A549 (cell line): ENCODE results near the gene BRMS1. TPM values are rescaled to one million over a fixed set of nuclear protein-coding genes. Genes with fewer than 3 reads are reported as not detected.

Experiments
- ATAC-seq, 2 experiments: fragments of 200-7000 bp in 1 of 2; fragments of >200 bp in 1 of 2; cut with Nextera tagmentation in 1 of 2; cut with Tn5 transposase in 1 of 2; 3 replicates each; pipeline versions ENCODE4 v1.8.0 to v1.9.1; 2018 to 2020; ENCODE audit warnings: mild to moderate bottlenecking in 1 of 2, moderate library complexity in 1 of 2
- CTCF ChIA-PET: fragments of 300-600 bp; sonication (Branson Sonifier 250); formaldehyde crosslinking; extraction: SDS; loops from one replicate; lab custom pipeline; 2021; ENCODE audit warnings: antibody characterized with exemption, inconsistent platforms; lab: Yijun Ruan, JAX
- POLR2A ChIA-PET: fragments of 350-600 bp; formaldehyde crosslinking; extraction: SDS; loops from one replicate; lab custom pipeline; 2021; ENCODE audit warnings: antibody characterized with exemption, inconsistent platforms; lab: Yijun Ruan, JAX
- DNase-seq, 2 experiments: peaks; one replicate each; pipeline versions ENCODE4 v3.0.0 to v3.0.0-alpha.2; 2011 to 2016; ENCODE audit warnings: low read depth in 1 of 2, low spot score in 1 of 2
- FAIRE-seq: peaks from 2 replicates; lab custom pipeline; 2011; peaks lifted over from hg19 to GRCh38; lab: Jason Lieb, UNC
- H3K27ac ChIP-seq, 2 experiments: fragments of >200 bp; sonication (Bioruptor Twin); formaldehyde crosslinking; 3 replicates each; pipeline ENCODE4 v1.5.1; 2016 to 2017
- H3K4me1 ChIP-seq: fragments of >200 bp; sonication (Bioruptor Twin); formaldehyde crosslinking; 3 replicates; pipeline ENCODE4 v1.6.1; 2016
- H3K4me2 ChIP-seq: fragments of >200 bp; sonication (Bioruptor Twin); formaldehyde crosslinking; 3 replicates; pipeline ENCODE4 v1.6.1; 2016
- H3K4me3 ChIP-seq: fragments of >200 bp; sonication (Bioruptor Twin); formaldehyde crosslinking; 3 replicates; pipeline ENCODE4 v1.5.1; 2016
- H3K9me3 ChIP-seq: fragments of >200 bp; sonication (Bioruptor Twin); formaldehyde crosslinking; 3 replicates; pipeline ENCODE4 v1.6.1; 2016
- CBX8 ChIP-seq: fragments of 200-600 bp; sonication (generic); IDR thresholded peaks from 2 replicates; pipeline ENCODE4 v1.6.1; 2016
- ESRRA ChIP-seq: fragments of 150-350 bp; IDR thresholded peaks from 2 replicates; pipeline ENCODE4 v1.6.1; 2014; ENCODE audit warnings: mild to moderate bottlenecking, low read length, borderline replicate concordance
- HOXA7 ChIP-seq: fragments of 250-450 bp; sonication (Bioruptor Pico); IDR thresholded peaks from 2 replicates; pipeline ENCODE4 v1.5.0; 2020; ENCODE audit warnings: mild to moderate bottlenecking, moderate library complexity
- HOXB13 ChIP-seq: fragments of 250-450 bp; sonication (Bioruptor Pico); IDR thresholded peaks from 2 replicates; pipeline ENCODE4 v1.5.0; 2020; ENCODE audit warnings: low read depth, mild to moderate bottlenecking, moderate library complexity
- JUN ChIP-seq, 2 experiments: fragments of >200 bp; sonication (Bioruptor Twin); formaldehyde crosslinking; IDR thresholded peaks; 2 replicates in 1 of 2; 3 replicates in 1 of 2; pipeline ENCODE4 v1.6.1; 2016 to 2017
- KDM1A ChIP-seq: fragments of 200-600 bp; sonication (generic); IDR thresholded peaks from 2 replicates; pipeline ENCODE4 v1.6.1; 2016; ENCODE audit warnings: low read depth, mild to moderate bottlenecking
- KDM5A ChIP-seq: fragments of 200-600 bp; sonication (generic); IDR thresholded peaks from 2 replicates; pipeline ENCODE4 v1.6.1; 2016; ENCODE audit warnings: antibody characterized with exemption, mild to moderate bottlenecking
- MYC ChIP-seq: IDR thresholded peaks from 2 replicates; pipeline ENCODE4 v1.6.1; 2012; ENCODE audit warnings: mild to moderate bottlenecking, inconsistent platforms, low read length, improper control_type of control experiment, borderline replicate concordance
- NR3C1 ChIP-seq: fragments of >200 bp; sonication (Bioruptor Twin); formaldehyde crosslinking; IDR thresholded peaks from 3 replicates; pipeline ENCODE4 v1.6.1; 2017
- PHF8 ChIP-seq: fragments of 200-600 bp; sonication (generic); IDR thresholded peaks from 2 replicates; pipeline ENCODE4 v1.6.1; 2016; ENCODE audit warnings: low read depth, mild to moderate bottlenecking, antibody characterized with exemption, moderate library complexity, borderline replicate concordance
- POLR2A ChIP-seq: IDR thresholded peaks from 2 replicates; pipeline ENCODE4 v1.6.1; 2012; ENCODE audit warnings: mild to moderate bottlenecking, low read length
- RARB ChIP-seq: fragments of 250-450 bp; sonication (Bioruptor Pico); IDR thresholded peaks from 2 replicates; pipeline ENCODE4 v1.8.0; 2021; ENCODE audit warnings: mild to moderate bottlenecking, moderate library complexity
- RFX5 ChIP-seq: fragments of 450-650 bp; IDR thresholded peaks from 2 replicates; pipeline ENCODE4 v1.7.1; 2014; ENCODE audit warnings: antibody characterized with exemption, mild to moderate bottlenecking, moderate library complexity
- ZFP36 ChIP-seq: fragments of 450-650 bp; IDR thresholded peaks from 2 replicates; pipeline ENCODE4 v1.6.1; 2014; ENCODE audit warnings: borderline replicate concordance; ENCODE audit not compliant: partially characterized antibody
- WGBS: methylation state at CpG from one replicate; pipeline ENCODE4 v1.1.6; 2017; ENCODE audit errors: missing lambda C conversion rate; 5-methylcytosine and 5-hydroxymethylcytosine counted together
- polyA minus RNA-seq: library from RNA; depleted of rRNA, polyadenylated mRNA; stranded (reverse); fragments of >200 nt; gene quantifications from 2 replicates; pipeline ENCODE4 v1.2.3, GENCODE V29; 2011; rRNA and poly(A)+ RNA removed
- polyA plus RNA-seq, 4 experiments: library from polyadenylated mRNA; depleted of rRNA in 3 of 4; stranded (reverse); fragments of >200 nt; fragmentation: RNase III in 1 of 4; extraction: RNeasy Plus Mini Kit Qiagen cat#74134 plus additional on column Dnase treatment in 1 of 4; gene quantifications; 2 replicates in 3 of 4; 3 replicates in 1 of 4; pipeline ENCODE4 v1.2.3, GENCODE V29; 2011 to 2017
- TF ChIP-seq, protein P1 (sequence below): fragments of >200 bp; sonication (Bioruptor Twin); formaldehyde crosslinking; IDR thresholded peaks from 3 replicates; pipeline ENCODE4 v1.6.1; 2016
- TF ChIP-seq, protein P2 (sequence below): fragments of 200-600 bp; sonication (generic); IDR thresholded peaks from 2 replicates; pipeline ENCODE4 v1.6.1; 2016; ENCODE audit warnings: antibody characterized with exemption, mild to moderate bottlenecking, moderate library complexity
- TF ChIP-seq, protein P3 (sequence below): fragments of >200 bp; sonication (Bioruptor Twin); formaldehyde crosslinking; IDR thresholded peaks from 2 replicates; pipeline ENCODE4 v1.6.1; 2016
- TF ChIP-seq, protein P4 (sequence below): IDR thresholded peaks from 2 replicates; pipeline ENCODE4 v1.6.1; 2012
- TF ChIP-seq, protein P5 (sequence below): IDR thresholded peaks from 2 replicates; pipeline ENCODE4 v1.6.1; 2012

Gene BRMS1, protein sequence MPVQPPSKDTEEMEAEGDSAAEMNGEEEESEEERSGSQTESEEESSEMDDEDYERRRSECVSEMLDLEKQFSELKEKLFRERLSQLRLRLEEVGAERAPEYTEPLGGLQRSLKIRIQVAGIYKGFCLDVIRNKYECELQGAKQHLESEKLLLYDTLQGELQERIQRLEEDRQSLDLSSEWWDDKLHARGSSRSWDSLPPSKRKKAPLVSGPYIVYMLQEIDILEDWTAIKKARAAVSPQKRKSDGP
- 47.4 and 56.2 TPM in 2 replicates for polyA plus RNA-seq (2011; rRNA removed)
- 74.5 and 78.7 TPM in 2 replicates for polyA plus RNA-seq (2012; cell fraction: cytosol; rRNA removed)
- 87.4 and 91.7 TPM in 2 replicates for polyA plus RNA-seq (2012; cell fraction: nucleus; rRNA removed)
- 87.5 to 90.8 TPM (median 89.9 TPM) in 3 replicates for polyA plus RNA-seq (2017; fragmentation: RNase III; extraction: RNeasy Plus Mini Kit Qiagen cat#74134 plus additional on column Dnase treatment)
- 18.0 and 21.5 TPM in 2 replicates for polyA minus RNA-seq

DNA sequence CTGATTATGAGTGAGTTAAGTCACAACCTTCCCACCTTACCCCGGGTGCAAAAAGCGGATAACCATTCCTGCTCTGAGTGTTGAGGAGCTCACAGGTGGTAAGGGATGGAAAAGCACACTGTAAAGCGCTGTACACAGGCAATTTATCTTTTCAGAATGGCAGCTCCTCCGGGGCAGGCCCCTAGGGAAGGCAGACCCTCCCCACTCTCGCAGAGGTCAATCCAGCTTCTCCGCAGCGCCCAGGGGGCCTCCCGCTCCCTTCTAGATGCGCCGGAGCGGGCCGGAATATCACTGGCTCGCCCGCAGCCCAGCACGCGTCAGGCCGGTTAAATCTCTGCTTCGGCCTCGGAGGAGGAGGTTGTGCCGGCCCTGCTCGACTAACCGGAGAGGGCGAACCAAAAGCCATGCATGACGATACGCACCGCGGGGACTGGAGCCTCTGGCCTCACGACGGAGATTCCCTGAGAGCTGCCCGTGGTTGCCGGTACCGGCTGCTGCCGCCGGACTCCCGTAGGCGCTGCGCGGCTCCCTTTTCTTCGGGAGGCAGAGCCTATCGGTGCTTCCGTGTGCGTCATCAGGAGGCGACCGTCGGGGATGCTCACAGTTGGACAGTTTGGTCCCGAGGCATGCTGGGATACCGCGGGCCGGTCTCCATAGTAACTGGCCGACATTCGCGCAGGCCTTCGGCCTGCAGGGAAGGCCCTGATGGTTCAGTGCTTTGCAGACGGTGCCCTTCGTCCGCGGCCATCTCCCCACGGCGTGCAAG, at the start of gene BRMS1:
BRMS1 (minus strand) TSS at position 555 of the 766 bp plus-strand sequence. CDS start 2,870 bp downstream, outside the sequence.
- DNase-seq, result peak; percentile 94 to 98
- H3K4me2 ChIP-seq, result peak within 1 kb of the TSS; percentile 93
- under 1% methylated on average over 31 of the region's 59 CpGs for WGBS
- H3K9me3 ChIP-seq, result no peaks in the 10 kb centered on the region
- TF ChIP-seq, protein P1, sequence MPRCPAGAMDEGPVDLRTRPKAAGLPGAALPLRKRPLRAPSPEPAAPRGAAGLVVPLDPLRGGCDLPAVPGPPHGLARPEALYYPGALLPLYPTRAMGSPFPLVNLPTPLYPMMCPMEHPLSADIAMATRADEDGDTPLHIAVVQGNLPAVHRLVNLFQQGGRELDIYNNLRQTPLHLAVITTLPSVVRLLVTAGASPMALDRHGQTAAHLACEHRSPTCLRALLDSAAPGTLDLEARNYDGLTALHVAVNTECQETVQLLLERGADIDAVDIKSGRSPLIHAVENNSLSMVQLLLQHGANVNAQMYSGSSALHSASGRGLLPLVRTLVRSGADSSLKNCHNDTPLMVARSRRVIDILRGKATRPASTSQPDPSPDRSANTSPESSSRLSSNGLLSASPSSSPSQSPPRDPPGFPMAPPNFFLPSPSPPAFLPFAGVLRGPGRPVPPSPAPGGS, result peak; percentile 67; the same call in 1 of the 3 replicates
- TF ChIP-seq MYC (0 out of 2 replicates have a peak, but pooled peaks have one; percentile 47), KDM1A (no peak), NR3C1 (no peak), ESRRA (no peak), RARB (CRISPR knock-in tag) (no peak), KDM5A (peak; percentile 85), HOXA7 (no peak), PHF8 (peak; percentile 96; the same call in 1 of the 2 replicates), HOXB13 (CRISPR knock-in tag) (no peak), JUN (IDR thresholded peaks at IDR 0.05) (peak; percentile 73 to 76; a peak in 3 of 5 replicates), POLR2A (peak; percentile 97), ZFP36 (no peak), RFX5 (no peak), CBX8 (no peak)
- TF ChIP-seq, protein P2, sequence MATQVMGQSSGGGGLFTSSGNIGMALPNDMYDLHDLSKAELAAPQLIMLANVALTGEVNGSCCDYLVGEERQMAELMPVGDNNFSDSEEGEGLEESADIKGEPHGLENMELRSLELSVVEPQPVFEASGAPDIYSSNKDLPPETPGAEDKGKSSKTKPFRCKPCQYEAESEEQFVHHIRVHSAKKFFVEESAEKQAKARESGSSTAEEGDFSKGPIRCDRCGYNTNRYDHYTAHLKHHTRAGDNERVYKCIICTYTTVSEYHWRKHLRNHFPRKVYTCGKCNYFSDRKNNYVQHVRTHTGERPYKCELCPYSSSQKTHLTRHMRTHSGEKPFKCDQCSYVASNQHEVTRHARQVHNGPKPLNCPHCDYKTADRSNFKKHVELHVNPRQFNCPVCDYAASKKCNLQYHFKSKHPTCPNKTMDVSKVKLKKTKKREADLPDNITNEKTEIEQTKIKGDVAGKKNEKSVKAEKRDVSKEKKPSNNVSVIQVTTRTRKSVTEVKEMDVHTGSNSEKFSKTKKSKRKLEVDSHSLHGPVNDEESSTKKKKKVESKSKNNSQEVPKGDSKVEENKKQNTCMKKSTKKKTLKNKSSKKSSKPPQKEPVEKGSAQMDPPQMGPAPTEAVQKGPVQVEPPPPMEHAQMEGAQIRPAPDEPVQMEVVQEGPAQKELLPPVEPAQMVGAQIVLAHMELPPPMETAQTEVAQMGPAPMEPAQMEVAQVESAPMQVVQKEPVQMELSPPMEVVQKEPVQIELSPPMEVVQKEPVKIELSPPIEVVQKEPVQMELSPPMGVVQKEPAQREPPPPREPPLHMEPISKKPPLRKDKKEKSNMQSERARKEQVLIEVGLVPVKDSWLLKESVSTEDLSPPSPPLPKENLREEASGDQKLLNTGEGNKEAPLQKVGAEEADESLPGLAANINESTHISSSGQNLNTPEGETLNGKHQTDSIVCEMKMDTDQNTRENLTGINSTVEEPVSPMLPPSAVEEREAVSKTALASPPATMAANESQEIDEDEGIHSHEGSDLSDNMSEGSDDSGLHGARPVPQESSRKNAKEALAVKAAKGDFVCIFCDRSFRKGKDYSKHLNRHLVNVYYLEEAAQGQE, result no peak
- TF ChIP-seq, protein P3, sequence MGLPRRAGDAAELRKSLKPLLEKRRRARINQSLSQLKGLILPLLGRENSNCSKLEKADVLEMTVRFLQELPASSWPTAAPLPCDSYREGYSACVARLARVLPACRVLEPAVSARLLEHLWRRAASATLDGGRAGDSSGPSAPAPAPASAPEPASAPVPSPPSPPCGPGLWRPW, result no peak
- TF ChIP-seq, protein P4, sequence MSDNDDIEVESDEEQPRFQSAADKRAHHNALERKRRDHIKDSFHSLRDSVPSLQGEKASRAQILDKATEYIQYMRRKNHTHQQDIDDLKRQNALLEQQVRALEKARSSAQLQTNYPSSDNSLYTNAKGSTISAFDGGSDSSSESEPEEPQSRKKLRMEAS, result peak; percentile 64
- TF ChIP-seq, protein P5, sequence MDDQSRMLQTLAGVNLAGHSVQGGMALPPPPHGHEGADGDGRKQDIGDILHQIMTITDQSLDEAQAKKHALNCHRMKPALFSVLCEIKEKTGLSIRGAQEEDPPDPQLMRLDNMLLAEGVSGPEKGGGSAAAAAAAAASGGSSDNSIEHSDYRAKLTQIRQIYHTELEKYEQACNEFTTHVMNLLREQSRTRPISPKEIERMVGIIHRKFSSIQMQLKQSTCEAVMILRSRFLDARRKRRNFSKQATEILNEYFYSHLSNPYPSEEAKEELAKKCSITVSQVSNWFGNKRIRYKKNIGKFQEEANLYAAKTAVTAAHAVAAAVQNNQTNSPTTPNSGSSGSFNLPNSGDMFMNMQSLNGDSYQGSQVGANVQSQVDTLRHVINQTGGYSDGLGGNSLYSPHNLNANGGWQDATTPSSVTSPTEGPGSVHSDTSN, result no peak; the same call in 1 of the 2 replicates
- peaks cover 32% of the 10 kb centered on the region for H3K4me1 ChIP-seq
- H3K4me3 ChIP-seq, result peak within 1 kb of the TSS; percentile 88
- ChIA-PET CTCF (interaction anchor here (1.1 to 7.9 kb wide), 10 partner anchors 11 to 64 kb away, joined by 3 to 57 read pairs (median 9); partner anchors contain the start of gene RIN1), POLR2A (interaction anchor here (0.6 to 2.2 kb wide), 7 partner anchors 9 to 930 kb away, joined by 3 to 12 read pairs (median 4); partner anchors contain the start of genes RIN1 and YIF1A)
- peak; percentile 43 for FAIRE-seq
- peak; percentile 66 to 85 for ATAC-seq
- peak within 1 kb of the TSS; percentile 77 to 93 for H3K27ac ChIP-seq
